T-helper 2 cell treated with Interferon-gamma antibody and Interleukin-4, amounts not matched to agents 100 ng/mL and 5 ng/mL, for 36 hours (primary cell): Measurements from ENCODE around the gene RINL. TPM values are rescaled to one million over a fixed set of nuclear protein-coding genes. Genes with fewer than 3 reads are reported as not detected.

Experiments used
- intact Hi-C: fragments of 100-400 bp; cut with micrococcal nuclease; formaldehyde crosslinking; loops from one replicate; pipeline ENCODE4 v1.15.1; 2023
- total RNA-seq: library from RNA; stranded (reverse); gene quantifications from 2 replicates; pipeline ENCODE4 v1.2.3, GENCODE V29; 2022

RINL gene
- 59.5 and 65.6 TPM in 2 replicates for total RNA-seq

GRCh38 chr19:38877781-38878574, at the start of gene RINL:
Gene RINL, minus strand, starts transcription at chr19:38878275. Its CDS starts 1,533 bp downstream, at chr19:38876742.
- intact Hi-C loops = loop anchor here (1.0 to 2.0 kb wide), 4 partner anchors 21 to 53 kb away; partner anchors contain the start of genes MRPS12, NFKBIB, SARS2 and SIRT2

- intact Hi-C loops = no loop called here
These were observed 46.3 kb upstream of the RINL start for GRCh38 chr19:38924388-38924787.

- intact Hi-C loops = no loop called here
These were observed 44.4 kb upstream of the RINL start for GRCh38 chr19:38922482-38922881.

- intact Hi-C loops = no loop called here
These were observed 43.6 kb upstream of the RINL start for GRCh38 chr19:38921420-38922274.

GRCh38 chr19:38920602-38921419, 42.7 kb upstream of the RINL start:
- intact Hi-C loops = no loop called here

GRCh38 chr19:38919837-38920601, 41.9 kb upstream of the RINL start:
- intact Hi-C loops = no loop called here

- intact Hi-C loops = no loop called here
These were observed 40.5 kb upstream of the RINL start for GRCh38 chr19:38918526-38918925.

GRCh38 chr19:38917921-38918491, 39.9 kb upstream of the RINL start:
- intact Hi-C loops = no loop called here

- intact Hi-C loops = no loop called here
These were observed 39.4 kb upstream of the RINL start for GRCh38 chr19:38917516-38917915.

- intact Hi-C loops = no loop called here
These were observed 37.5 kb upstream of the RINL start for GRCh38 chr19:38915329-38916321.

- intact Hi-C loops = no loop called here
These were observed 35.9 kb upstream of the RINL start for GRCh38 chr19:38913958-38914357.

- intact Hi-C loops = no loop called here
These were observed 34.8 kb upstream of the RINL start for GRCh38 chr19:38912600-38913514.

GRCh38 chr19:38911388-38912001, 33.4 kb upstream of the RINL start:
- intact Hi-C loops = no loop called here

GRCh38 chr19:38910488-38910887, 32.4 kb upstream of the RINL start:
- intact Hi-C loops = no loop called here

- intact Hi-C loops = no loop called here
These were observed 30.8 kb upstream of the RINL start for GRCh38 chr19:38908911-38909310.

- intact Hi-C loops = no loop called here
These were observed 29.6 kb upstream of the RINL start for GRCh38 chr19:38907670-38908069.

GRCh38 chr19:38907227-38907626, 29.2 kb upstream of the RINL start:
- intact Hi-C loops = no loop called here

- intact Hi-C loops = no loop called here
These were observed 27.5 kb upstream of the RINL start for GRCh38 chr19:38905620-38906019.
